ENCODE results near the gene LRP1B.

GRCh38 chr2:142134911-142135310 lies 4.1 kb upstream of the LRP1B start:
- TF ChIP-seq CTCF (IDR thresholded peaks at IDR 0.05) (no peak), POLR2A (IDR thresholded peaks at IDR 0.05) (no peak)

Data from right lobe of liver (tissue), 4 donors.